H1 (cell line): ENCODE results near the gene COMT. TPM values are rescaled to one million over a fixed set of nuclear protein-coding genes. Genes with fewer than 3 reads are reported as not detected.

Source experiments
- CBX8 ChIP-seq: fragments of 300-800, 300-1000 bp; sonication (generic); IDR thresholded peaks from 2 replicates; pipeline ENCODE4 v1.7.1; 2016; ENCODE audit warnings: low read depth, low read length, borderline replicate concordance
- EP300 ChIP-seq, 2 experiments: IDR thresholded peaks; 1 replicate in 1 of 2; 2 replicates in 1 of 2; pipeline ENCODE4 v1.6.1; 2011 to 2012; ENCODE audit warnings: low read depth in 2 of 2, low read length in 2 of 2, mild to moderate bottlenecking in 2 of 2, borderline replicate concordance in 1 of 2, inconsistent platforms in 1 of 2, moderate library complexity in 1 of 2
- KDM5A ChIP-seq: fragments of 200-600 bp; IDR thresholded peaks from 2 replicates; pipeline ENCODE4 v1.7.1; 2012; ENCODE audit warnings: mild to moderate bottlenecking, low read length, inconsistent platforms, mixed read lengths
- PHF8 ChIP-seq: fragments of 200-600 bp; sonication (generic); conservative IDR thresholded peaks from 2 replicates; pipeline ENCODE4 v1.7.1; 2012; ENCODE audit warnings: low read depth, mild to moderate bottlenecking, inconsistent platforms, low read length, moderate library complexity
- TAF1 ChIP-seq: IDR thresholded peaks from 2 replicates; pipeline ENCODE4 v1.6.1; 2011; ENCODE audit warnings: mild to moderate bottlenecking, low read depth, low read length
- polyA plus RNA-seq, 7 experiments: library from polyadenylated mRNA; depleted of rRNA in 3 of 7; stranded (reverse) in 5 of 7; unstranded in 2 of 7; fragments of >200 nt in 5 of 7; fragments of 200-250 nt in 2 of 7; gene quantifications; 1 replicate in 5 of 7; 2 replicates in 1 of 7; 4 replicates in 1 of 7; pipeline versions ENCODE4 v1.2.1 to v1.2.3, GENCODE V29; 2011 to 2013; ENCODE audit warnings: missing spikeins in 2 of 7, mixed read lengths in 2 of 7
- total RNA-seq: library from RNA; stranded (reverse); fragmentation: NEBNext Ultra II Directional; extraction: Animal tissue kit (Norgen Biotek cat#: 25700); gene quantifications from 2 replicates; pipeline ENCODE4 v1.2.1, GENCODE V29; 2021

COMT gene
- total and polyA plus RNA-seq, 2 of the 8 experiments (the other 6 are each of a cell fraction or from before 2014, with no cell fraction given), result 15.2 to 33.7 TPM

DNA sequence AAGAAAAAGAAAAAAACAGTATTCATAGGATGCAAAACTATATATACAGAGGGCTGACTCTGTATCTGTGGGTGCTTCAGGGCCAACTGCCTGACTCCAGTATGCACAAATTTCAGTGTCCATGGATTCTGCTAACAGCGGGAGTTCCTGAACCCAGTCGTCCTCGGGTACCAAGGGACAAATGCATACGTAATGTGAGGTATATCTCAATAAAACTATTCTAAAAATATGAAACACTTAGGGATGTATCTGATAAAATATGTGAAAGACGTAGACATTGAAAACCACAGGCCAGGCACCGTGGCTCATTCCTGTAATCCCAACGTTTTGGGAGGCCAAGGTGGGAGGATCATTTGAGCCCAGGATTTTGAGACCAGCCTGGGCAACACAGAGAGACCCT, 13.9 kb upstream of the COMT start (continued):
- TF ChIP-seq PHF8, result no peak
- TF ChIP-seq EP300 (IDR thresholded peaks at IDR 0.05; ENCODE audit: borderline replicate concordance in 1 of 2, low read depth in 2 of 2, low read length in 2 of 2), result no peak
- no peak for TF ChIP-seq CBX8
- TF ChIP-seq TAF1, result no peak
- TF ChIP-seq KDM5A, result no peak
